Fibroblast of peridontal ligament (primary cell): ENCODE data around the gene RORC.

ENCODE experiments used
- DNase-seq: peaks from one replicate; pipeline ENCODE4 v3.0.0-alpha.2; 2010; ENCODE audit errors: extremely low read depth

The RORC gene

GRCh38 chr1:151847867-151848596, 16.4 kb upstream of the RORC start:
- DNase-seq: no peak

GRCh38 chr1:151846686-151847237, 15.2 kb upstream of the RORC start:
- DNase-seq: no peak

- peak; percentile 43 for DNase-seq
Measured at GRCh38 chr1:151846062-151846568, 14.5 kb upstream of the RORC start.

GRCh38 chr1:151843398-151843797, 11.8 kb upstream of the RORC start:
- DNase-seq: no peak

- DNase-seq: peak; percentile 26
Measured at GRCh38 chr1:151841141-151841540, 9.5 kb upstream of the RORC start.

- DNase-seq: no peak
Measured at GRCh38 chr1:151840421-151840820, 8.8 kb upstream of the RORC start.

GRCh38 chr1:151839457-151840403, 8.1 kb upstream of the RORC start, which contains the start of gene C2CD4D:
TSS of gene C2CD4D (minus strand) at chr1:151839820. CDS start at chr1:151838989, 831 bp downstream.
- DNase-seq: no peak

GRCh38 chr1:151839082-151839412, 7.4 kb upstream of the RORC start:
- DNase-seq: no peak

- no peak for DNase-seq
Measured at GRCh38 chr1:151838222-151839081, 6.8 kb upstream of the RORC start.

GRCh38 chr1:151837884-151838221, 6.3 kb upstream of the RORC start:
- DNase-seq: no peak

- no peak for DNase-seq
Measured at GRCh38 chr1:151837197-151837596, 5.6 kb upstream of the RORC start.

- no peak for DNase-seq
Measured at GRCh38 chr1:151835596-151835995, 4.0 kb upstream of the RORC start.

- DNase-seq: no peak
Measured at GRCh38 chr1:151834239-151834638, 2.6 kb upstream of the RORC start.

- DNase-seq: no peak
Measured at GRCh38 chr1:151833172-151833900, 1.7 kb upstream of the RORC start.

GRCh38 chr1:151832318-151832980, 847 bp upstream of the RORC start:
- peak; percentile 58 for DNase-seq

- no peak for DNase-seq
Measured at GRCh38 chr1:151831256-151831591, 378 bp downstream of the RORC start.

GRCh38 chr1:151830055-151830454, 1.5 kb downstream of the RORC start:
- no peak for DNase-seq

GRCh38 chr1:151829352-151830046, 2.1 kb downstream of the RORC start:
- no peak for DNase-seq

GRCh38 chr1:151828921-151829320, 2.7 kb downstream of the RORC start:
- DNase-seq: no peak

GRCh38 chr1:151827853-151828252, 3.7 kb downstream of the RORC start:
- DNase-seq: no peak
